GM12878 (cell line): ENCODE results near the gene CCDC88C. TPM values are rescaled to one million over a fixed set of nuclear protein-coding genes. Genes with fewer than 3 reads are reported as not detected.
"Not testable (repeated sequence)": the region's sequence is repeated elsewhere in the genome, so short reads cannot be mapped to it uniquely, and the experiment has no call there.

Source experiments
- ATAC-seq: fragments of 200-7000 bp; cut with Tn5 transposase; 3 replicates; pipeline ENCODE4 v1.9.1; 2020; ENCODE audit warnings: mild to moderate bottlenecking, moderate library complexity
- BruUV-seq: library from RNA; stranded (reverse); fragments of 400-500 nt; replicated peaks from 2 replicates; lab custom pipeline; 2021; lab: Mats Ljungman, UMichigan
- CTCF ChIA-PET: fragments of 300-600 bp; sonication (Branson Sonifier 250); formaldehyde crosslinking; extraction: SDS; loops from one replicate; lab custom pipeline; 2021; ENCODE audit warnings: inconsistent platforms; lab: Yijun Ruan, JAX
- POLR2A ChIA-PET: fragments of 350-600 bp; formaldehyde crosslinking; extraction: SDS; loops from one replicate; lab custom pipeline; 2021; ENCODE audit warnings: inconsistent platforms; lab: Charles Lee
- RAD21 ChIA-PET: fragments of 300-600 bp; sonication (Branson Sonifier 250); formaldehyde crosslinking; loops from one replicate; lab custom pipeline; 2023; ENCODE audit warnings: antibody characterized with exemption; ENCODE audit not compliant: unreplicated experiment; lab: Charles Lee
- SMC1A ChIA-PET: fragments of 300-600 bp; sonication (Branson Sonifier 250); formaldehyde crosslinking; loops from one replicate; lab custom pipeline; 2023; ENCODE audit not compliant: unreplicated experiment, uncharacterized antibody; lab: Charles Lee
- DNase-seq: peaks from one replicate; pipeline ENCODE4 v3.0.0-alpha.2; 2011; ENCODE audit warnings: low read depth, low spot score
- FAIRE-seq: peaks from 3 replicates; lab custom pipeline; 2011; peaks lifted over from hg19 to GRCh38; lab: Jason Lieb, UNC
- H2AFZ ChIP-seq: 2 replicates; pipeline ENCODE4 v1.6.0; 2011; ENCODE audit warnings: low read depth, low read length, control low read depth; ENCODE audit not compliant: control insufficient read depth
- H3K27ac ChIP-seq: 2 replicates; pipeline ENCODE4 v1.5.1; 2011; ENCODE audit warnings: control low read depth; ENCODE audit not compliant: control insufficient read depth, insufficient read depth
- H3K27me3 ChIP-seq, 2 experiments: replicated peaks in 1 of 2; 2 replicates each; pipeline versions ENCODE4 v1.6.0 to v1.6.1; 2011; ENCODE audit warnings: low read length in 1 of 2; ENCODE audit not compliant: control insufficient read depth in 2 of 2, insufficient read depth in 2 of 2
- H3K36me3 ChIP-seq, 2 experiments: 2 replicates each; pipeline ENCODE4 v1.5.1; 2011; ENCODE audit warnings: low read length in 1 of 2; ENCODE audit not compliant: control insufficient read depth in 2 of 2, insufficient read depth in 2 of 2
- H3K4me1 ChIP-seq: 2 replicates; pipeline ENCODE4 v1.6.1; 2011; ENCODE audit warnings: mild to moderate bottlenecking, low read length, moderate library complexity, mixed read lengths; ENCODE audit not compliant: control insufficient read depth, insufficient read depth
- H3K4me2 ChIP-seq: 2 replicates; pipeline ENCODE4 v1.6.0; 2011; ENCODE audit warnings: control low read depth; ENCODE audit not compliant: control insufficient read depth, insufficient read depth
- H3K4me3 ChIP-seq: fragments of 200-600 bp; sonication (generic); 2 replicates; pipeline ENCODE4 v1.5.1; 2016
- H3K79me2 ChIP-seq: 2 replicates; pipeline ENCODE4 v1.6.0; 2011; ENCODE audit warnings: low read length; ENCODE audit not compliant: control insufficient read depth, insufficient read depth
- H3K9ac ChIP-seq: 2 replicates; pipeline ENCODE4 v1.8.0; 2011; ENCODE audit warnings: low read length, control low read depth, mixed read lengths; ENCODE audit not compliant: control insufficient read depth, insufficient read depth
- H3K9me3 ChIP-seq: replicated peaks from 3 replicates; pipeline ENCODE4 v1.5.1; 2011; ENCODE audit warnings: mild to moderate bottlenecking, low read length; ENCODE audit not compliant: control insufficient read depth, insufficient read depth
- H4K20me1 ChIP-seq: 2 replicates; pipeline ENCODE4 v1.6.0; 2011; ENCODE audit not compliant: control insufficient read depth, insufficient read depth
- ATF2 ChIP-seq: IDR thresholded peaks from 2 replicates; pipeline ENCODE4 v1.6.1; 2012; ENCODE audit warnings: low read length, inconsistent platforms
- RUNX3 ChIP-seq: IDR thresholded peaks from 2 replicates; pipeline ENCODE4 v1.6.1; 2012; ENCODE audit warnings: low read length, inconsistent platforms
- ZBTB33 ChIP-seq: fragments of 450-650 bp; IDR thresholded peaks from 2 replicates; pipeline ENCODE4 v1.6.1; 2017; ENCODE audit warnings: mild to moderate bottlenecking
- ZNF687 ChIP-seq: fragments of 450-650 bp; IDR thresholded peaks from 2 replicates; pipeline ENCODE4 v1.6.1; 2017; ENCODE audit warnings: mild to moderate bottlenecking, moderate library complexity
- WGBS: methylation state at CpG from one replicate; pipeline ENCODE4 v1.1.6; 2016; ENCODE audit warnings: low lambda C conversion rate; ENCODE audit not compliant: insufficient replicate concordance, insufficient coverage; ENCODE audit errors: missing lambda C conversion rate; 5-methylcytosine and 5-hydroxymethylcytosine counted together
- in situ Hi-C: fragments of 300-500 bp; cut with MboI; formaldehyde crosslinking; loops from 9 replicates; pipeline ENCODE4 v1.14.3; 2018; ENCODE audit warnings: mixed read lengths
- intact Hi-C: fragments of 100-400 bp; cut with micrococcal nuclease; formaldehyde crosslinking; loops from one replicate; pipeline ENCODE4 v1.14.2; 2022; ENCODE audit not compliant: unreplicated experiment
- polyA plus RNA-seq, 11 experiments: library from polyadenylated mRNA; depleted of rRNA in 4 of 11; unstranded in 6 of 11; stranded (reverse) in 5 of 11; fragments of >200 nt; fragmentation: Nextera tagmentation in 4 of 11; fragmentation: Illumina TruSeq in 1 of 11; extraction: Ambion mirVana in 4 of 11; extraction: Trizol in 1 of 11; gene quantifications; 1 replicate in 1 of 11; 2 replicates in 10 of 11; pipeline versions ENCODE4 v1.2.1 to v1.2.3, GENCODE V29; 2011 to 2016; ENCODE audit warnings: inconsistent platforms in 2 of 11, missing spikeins in 2 of 11, low read depth in 1 of 11
- total RNA-seq, 4 experiments: library from RNA; depleted of rRNA in 3 of 4; stranded (reverse); fragments of >200 nt in 3 of 4; fragmentation: Illumina TruSeq in 1 of 4; extraction: Trizol in 1 of 4; gene quantifications; 2 replicates each; pipeline versions ENCODE4 v1.2.1 to v1.2.3, GENCODE V29; 2013 to 2021

CCDC88C gene
- total and polyA plus RNA-seq, 10 of the 15 experiments (the other 5 are each of a cell fraction or from before 2014, with no cell fraction given): 4.0 to 79.6 (median 36.6) TPM

GRCh38 chr14:91429385-91429784, 11.8 kb upstream of the CCDC88C start (continued):
- TF ChIP-seq ZNF687 (no peak), ATF2 (no peak), RUNX3 (no peak), ZBTB33 (no peak)

- H3K36me3 ChIP-seq, ATAC-seq, H3K4me1 ChIP-seq, intact Hi-C loops, H3K27ac ChIP-seq, H3K4me3 ChIP-seq, H3K9me3 ChIP-seq, H3K9ac ChIP-seq, H2AFZ ChIP-seq, H3K79me2 ChIP-seq, H3K27me3 ChIP-seq, DNase-seq, in situ Hi-C loops, H4K20me1 ChIP-seq, H3K4me2 ChIP-seq, FAIRE-seq, BruUV-seq, RAD21 ChIA-PET: not testable (repeated sequence)
- SMC1A ChIA-PET: interaction anchor here (1.2 kb wide), 1 partner anchor 13 kb away, joined by 5 read pairs; no protein-coding TSS in a partner anchor
- WGBS: 93% methylated on average over 1 of the region's 1 CpG
- POLR2A ChIA-PET: interaction anchor here (0.6 kb wide), 1 partner anchor 165 kb away, joined by 3 read pairs; no protein-coding TSS in a partner anchor
- CTCF ChIA-PET: interaction anchor here (19.0 kb wide), 1 partner anchor 106 kb away, joined by 242 read pairs; no protein-coding TSS in a partner anchor
Measured at GRCh38 chr14:91428931-91429330, 11.3 kb upstream of the CCDC88C start.

- H3K27me3 ChIP-seq, H3K79me2 ChIP-seq, H3K36me3 ChIP-seq, H3K27ac ChIP-seq, DNase-seq, in situ Hi-C loops, H3K4me3 ChIP-seq, BruUV-seq, H3K9ac ChIP-seq, H3K4me2 ChIP-seq, FAIRE-seq, ATAC-seq, H3K4me1 ChIP-seq, intact Hi-C loops, H4K20me1 ChIP-seq, H3K9me3 ChIP-seq: not testable (repeated sequence)
- RAD21 ChIA-PET: interaction anchor here (0.8 to 1.8 kb wide), 3 partner anchors 10 to 692 kb away, joined by 3 to 5 read pairs (median 5); no protein-coding TSS in a partner anchor
- SMC1A ChIA-PET: interaction anchor here (1.0 to 15.4 kb wide), 4 partner anchors 48 to 103 kb away, joined by 3 to 210 read pairs (median 4); no protein-coding TSS in a partner anchor
- 60% methylated on average over 9 of the region's 9 CpGs for WGBS
- H2AFZ ChIP-seq: peak overlapping the region; percentile 39; the same call in 1 of the 2 replicates
- CTCF ChIA-PET: interaction anchor here (1.3 to 19.0 kb wide), 2 partner anchors 17 to 102 kb away, joined by 3 to 242 read pairs; no protein-coding TSS in a partner anchor
- POLR2A ChIA-PET: interaction anchor here (0.7 to 1.0 kb wide), 2 partner anchors 14 to 85 kb away, joined by 3 to 5 read pairs; no protein-coding TSS in a partner anchor
Measured at GRCh38 chr14:91425531-91425944, 7.9 kb upstream of the CCDC88C start.
